KMS-11 (cell line): ENCODE results near the gene RNF215.

Experiments
- H2AFZ ChIP-seq: fragments of 200-600 bp; sonication (generic); 2 replicates; pipeline ENCODE4 v1.6.1; 2016; ENCODE audit warnings: antibody characterized with exemption, mixed run types, low read depth
- H3K27ac ChIP-seq: fragments of 200-600 bp; sonication (generic); 2 replicates; pipeline ENCODE4 v1.6.1; 2016; ENCODE audit warnings: mild to moderate bottlenecking, mixed run types
- H3K27me3 ChIP-seq: fragments of 200-600 bp; sonication (generic); 2 replicates; pipeline ENCODE4 v1.6.1; 2017; ENCODE audit warnings: mild to moderate bottlenecking, low read depth, mixed run types, moderate library complexity; ENCODE audit not compliant: insufficient read depth
- H3K36me3 ChIP-seq: fragments of 200-600 bp; sonication (generic); 2 replicates; pipeline ENCODE4 v1.6.1; 2017; ENCODE audit warnings: mild to moderate bottlenecking, mixed run types; ENCODE audit not compliant: insufficient read depth
- H3K4me1 ChIP-seq: fragments of 200-600 bp; sonication (generic); 2 replicates; pipeline ENCODE4 v1.6.1; 2016; ENCODE audit warnings: mild to moderate bottlenecking, low read depth, mixed run types; ENCODE audit not compliant: poor library complexity, severe bottlenecking
- H3K4me2 ChIP-seq: fragments of 200-600 bp; sonication (generic); 2 replicates; pipeline ENCODE4 v1.7.0; 2016; ENCODE audit warnings: mild to moderate bottlenecking, mixed run types
- H3K4me3 ChIP-seq: fragments of 200-600 bp; sonication (generic); IDR thresholded peaks from 2 replicates; pipeline ENCODE4 v1.6.1; 2017; ENCODE audit warnings: low read depth, low read length, mixed read lengths; ENCODE audit not compliant: insufficient read depth
- H3K79me2 ChIP-seq: fragments of 200-600 bp; sonication (generic); 2 replicates; pipeline ENCODE4 v1.6.1; 2016; ENCODE audit warnings: low read depth, mixed run types; ENCODE audit not compliant: insufficient read depth
- H3K9ac ChIP-seq: fragments of 200-600 bp; sonication (generic); 2 replicates; pipeline ENCODE4 v1.6.1; 2016; ENCODE audit warnings: mild to moderate bottlenecking, mixed run types
- H4K20me1 ChIP-seq: fragments of 200-600 bp; sonication (generic); 2 replicates; pipeline ENCODE4 v1.6.1; 2016; ENCODE audit warnings: mild to moderate bottlenecking, mixed run types; ENCODE audit not compliant: insufficient read depth
- TF ChIP-seq, protein P1 (sequence below): fragments of 200-600 bp; sonication (generic); conservative IDR thresholded peaks from 2 replicates; pipeline ENCODE4 v1.6.1; 2017; ENCODE audit warnings: low read depth, mild to moderate bottlenecking, antibody characterized with exemption, low read length, moderate library complexity, mixed read lengths

RNF215 gene

DNA sequence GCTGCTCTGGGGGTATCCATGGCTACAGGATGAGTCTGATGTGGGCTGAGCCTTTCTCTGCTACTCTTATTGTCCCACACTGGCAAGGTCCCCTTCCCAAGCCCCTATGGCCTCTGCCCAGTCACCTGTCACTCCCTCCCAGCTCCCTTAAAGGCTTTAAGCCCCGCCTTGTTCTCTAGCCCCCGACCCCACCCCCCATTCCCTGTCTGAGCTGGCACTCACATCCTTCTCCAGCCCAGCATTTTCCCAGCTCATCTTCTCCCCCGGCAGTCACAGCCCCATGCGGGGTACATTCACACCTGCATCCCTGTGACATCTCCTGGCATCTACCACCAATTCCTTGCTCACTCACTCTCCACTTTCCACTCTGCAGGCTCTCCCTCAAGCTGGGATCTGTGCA is 42.7 kb upstream of the RNF215 start:
- Histone ChIP-seq H4K20me1 (no peaks in the 10 kb centered on the region), H3K79me2 (no peaks in the 10 kb centered on the region), H3K4me1 (peaks cover 11% of the 10 kb centered on the region), H2AFZ (no peak overlapping the region), H3K36me3 (no peaks in the 10 kb centered on the region), H3K27me3 (no peaks in the 10 kb centered on the region), H3K27ac (no peak overlapping the region), H3K4me3 (no peak overlapping the region), H3K4me2 (no peak overlapping the region), H3K9ac (no peak overlapping the region)
- TF ChIP-seq, protein P1, sequence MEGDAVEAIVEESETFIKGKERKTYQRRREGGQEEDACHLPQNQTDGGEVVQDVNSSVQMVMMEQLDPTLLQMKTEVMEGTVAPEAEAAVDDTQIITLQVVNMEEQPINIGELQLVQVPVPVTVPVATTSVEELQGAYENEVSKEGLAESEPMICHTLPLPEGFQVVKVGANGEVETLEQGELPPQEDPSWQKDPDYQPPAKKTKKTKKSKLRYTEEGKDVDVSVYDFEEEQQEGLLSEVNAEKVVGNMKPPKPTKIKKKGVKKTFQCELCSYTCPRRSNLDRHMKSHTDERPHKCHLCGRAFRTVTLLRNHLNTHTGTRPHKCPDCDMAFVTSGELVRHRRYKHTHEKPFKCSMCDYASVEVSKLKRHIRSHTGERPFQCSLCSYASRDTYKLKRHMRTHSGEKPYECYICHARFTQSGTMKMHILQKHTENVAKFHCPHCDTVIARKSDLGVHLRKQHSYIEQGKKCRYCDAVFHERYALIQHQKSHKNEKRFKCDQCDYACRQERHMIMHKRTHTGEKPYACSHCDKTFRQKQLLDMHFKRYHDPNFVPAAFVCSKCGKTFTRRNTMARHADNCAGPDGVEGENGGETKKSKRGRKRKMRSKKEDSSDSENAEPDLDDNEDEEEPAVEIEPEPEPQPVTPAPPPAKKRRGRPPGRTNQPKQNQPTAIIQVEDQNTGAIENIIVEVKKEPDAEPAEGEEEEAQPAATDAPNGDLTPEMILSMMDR, result no peak

DNA sequence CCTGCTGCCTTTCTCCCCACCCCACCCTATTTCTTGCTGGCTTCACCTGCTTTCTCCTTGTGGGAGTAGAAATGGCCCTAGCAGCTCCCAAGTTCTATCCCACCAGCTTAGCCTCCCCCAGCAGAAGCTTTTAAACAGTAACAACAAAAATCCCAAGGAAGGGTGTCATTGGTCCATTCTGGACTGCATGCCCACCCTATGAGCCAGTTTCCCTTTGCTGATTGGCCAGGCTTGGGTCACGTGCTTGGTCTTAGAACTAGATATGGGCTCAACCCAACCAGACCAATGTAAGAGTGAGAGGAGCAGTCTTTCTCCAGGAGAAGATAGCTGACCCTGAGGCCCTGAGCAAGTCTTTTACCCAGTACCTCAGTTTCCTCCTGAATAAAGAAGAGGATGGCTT is 40.7 kb upstream of the RNF215 start:
- no peaks in the 10 kb centered on the region for H4K20me1 ChIP-seq
- no peak overlapping the region for H3K4me3 ChIP-seq
- no peak overlapping the region for H3K9ac ChIP-seq
- no peak overlapping the region for H3K4me2 ChIP-seq
- H3K4me1 ChIP-seq, result peaks cover 17% of the 10 kb centered on the region
- no peaks in the 10 kb centered on the region for H3K27me3 ChIP-seq
- H3K79me2 ChIP-seq, result no peaks in the 10 kb centered on the region
- H3K36me3 ChIP-seq, result no peaks in the 10 kb centered on the region
- no peak overlapping the region for H2AFZ ChIP-seq
- no peak overlapping the region for H3K27ac ChIP-seq
- TF ChIP-seq, protein P1, result no peak

DNA sequence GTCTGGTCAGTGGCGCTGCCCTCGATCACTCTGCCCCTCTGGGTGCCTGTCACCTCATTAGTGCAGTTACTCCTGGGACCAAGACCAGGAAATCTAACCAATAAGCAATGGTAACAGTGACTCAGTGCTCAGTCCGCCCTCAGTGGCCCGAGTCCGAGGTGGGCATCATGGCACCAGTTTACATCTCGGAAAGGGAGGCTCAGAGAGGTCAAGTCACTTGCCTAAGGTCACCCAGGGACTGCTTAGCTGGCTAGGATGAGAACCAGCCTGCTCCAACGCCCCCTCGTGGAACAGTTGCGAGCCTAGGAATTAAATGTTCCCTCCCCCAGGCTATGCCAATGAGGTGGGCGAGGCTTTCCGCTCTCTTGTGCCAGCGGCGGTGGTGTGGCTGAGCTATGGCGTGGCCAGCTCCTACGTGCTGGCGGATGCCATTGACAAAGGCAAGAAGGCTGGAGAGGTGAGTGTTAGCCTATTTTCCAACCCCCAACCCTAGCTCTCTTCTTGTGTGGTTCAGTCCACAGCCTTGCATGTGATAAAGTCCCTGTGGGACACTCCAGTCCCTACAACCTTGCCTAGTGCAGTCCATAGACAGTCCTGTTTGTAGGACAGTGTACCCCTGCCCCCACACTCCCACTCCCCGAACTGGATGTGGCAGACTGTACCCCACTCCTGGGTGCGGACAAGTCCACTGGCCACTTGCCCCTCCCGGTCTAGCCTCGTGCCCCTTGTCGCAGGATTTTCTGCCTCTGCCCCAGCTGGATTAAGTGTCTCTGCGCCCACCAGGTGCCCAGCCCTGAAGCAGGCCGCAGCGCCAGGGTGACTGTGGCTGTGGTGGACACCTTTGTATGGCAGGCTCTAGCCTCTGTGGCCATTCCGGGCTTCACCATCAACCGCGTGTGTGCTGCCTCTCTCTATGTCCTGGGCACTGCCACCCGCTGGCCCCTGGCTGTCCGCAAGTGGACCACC is 39.5 kb upstream of the RNF215 start:
- Histone ChIP-seq H4K20me1 (no peaks in the 10 kb centered on the region), H3K27ac (peak overlapping the region; percentile 67; the same call in 1 of the 2 replicates)
- TF ChIP-seq, protein P1, result peak; percentile 65

DNA sequence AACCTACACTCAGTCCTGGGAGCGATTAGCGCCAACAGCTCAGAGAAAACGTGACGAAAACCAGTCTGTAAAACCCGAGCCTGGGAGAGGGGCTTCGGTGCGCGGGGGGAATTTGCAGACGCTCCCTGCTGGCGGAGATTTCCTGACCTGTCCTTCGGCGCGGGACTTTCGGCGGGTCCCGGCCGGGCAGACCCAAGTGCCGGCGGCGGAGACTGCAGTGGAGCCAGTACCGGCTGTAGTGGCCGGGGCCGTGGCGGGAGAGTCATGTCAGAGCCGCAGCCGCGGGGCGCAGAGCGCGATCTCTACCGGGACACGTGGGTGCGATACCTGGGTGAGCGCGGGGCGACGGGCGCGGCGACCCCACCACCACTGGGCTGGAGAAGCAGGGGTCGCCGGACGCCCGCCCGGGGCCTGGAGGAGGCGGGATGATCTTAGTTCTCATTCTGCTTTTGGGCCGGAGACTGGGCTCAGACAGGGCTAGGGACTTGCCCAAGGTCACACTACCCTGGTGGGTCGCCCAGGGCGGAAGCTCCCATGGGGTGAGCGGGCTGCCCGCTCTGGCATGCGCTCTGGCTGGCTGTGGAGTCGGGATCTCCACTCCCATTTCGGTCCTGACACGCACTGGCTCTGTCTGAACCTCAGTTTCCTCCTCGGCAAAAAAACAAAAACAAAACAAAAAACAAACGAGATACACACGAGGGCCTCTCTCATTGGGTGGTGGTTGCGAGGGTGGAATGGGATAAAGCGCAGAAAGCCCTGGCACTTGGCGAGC is 38.6 kb upstream of the RNF215 start, which contains the start of gene MTFP1:
TSS of gene MTFP1 (plus strand) at position 153 of the 772 bp plus-strand sequence. CDS start at position 265, 112 bp downstream.
- H3K27ac ChIP-seq, result peak within 1 kb of the TSS; percentile 67
- H2AFZ ChIP-seq, result peak within 1 kb of the TSS; percentile 100
- peaks cover 28% of the 10 kb centered on the region for H3K4me1 ChIP-seq
- H3K79me2 ChIP-seq, result no peaks in the 10 kb centered on the region; the same call in 1 of the 2 replicates
- no peaks in the 10 kb centered on the region for H3K27me3 ChIP-seq
- H4K20me1 ChIP-seq, result no peaks in the 10 kb centered on the region
- H3K36me3 ChIP-seq, result no peaks in the 10 kb centered on the region
- peak within 1 kb of the TSS; percentile 91 for H3K4me2 ChIP-seq
- H3K4me3 ChIP-seq, result no peak within 1 kb of the TSS
- H3K9ac ChIP-seq, result peak within 1 kb of the TSS; percentile 86
- TF ChIP-seq, protein P1, result no peak

More for the DNA sequence above, 39.5 kb upstream of the RNF215 start:
- peaks cover 28% of the 10 kb centered on the region for H3K4me1 ChIP-seq
- H3K9ac ChIP-seq, result peak overlapping the region; percentile 86
- H3K79me2 ChIP-seq, result no peaks in the 10 kb centered on the region; the same call in 1 of the 2 replicates
- H3K4me3 ChIP-seq, result no peak overlapping the region
- peak overlapping the region; percentile 91 for H3K4me2 ChIP-seq
- H2AFZ ChIP-seq, result peak overlapping the region; percentile 100; the same call in 1 of the 2 replicates
- H3K27me3 ChIP-seq, result no peaks in the 10 kb centered on the region
- H3K36me3 ChIP-seq, result no peaks in the 10 kb centered on the region
